GM12873 (cell line): Measurements from ENCODE around the gene SIGLEC7.

Experiments
- CTCF ChIP-seq: IDR thresholded peaks from 2 replicates; pipeline ENCODE4 v1.5.1; 2012; ENCODE audit warnings: low read depth, mild to moderate bottlenecking, moderate library complexity, low read length, control low read depth; ENCODE audit not compliant: insufficient read depth; ENCODE audit errors: missing control alignments

Gene SIGLEC7

DNA sequence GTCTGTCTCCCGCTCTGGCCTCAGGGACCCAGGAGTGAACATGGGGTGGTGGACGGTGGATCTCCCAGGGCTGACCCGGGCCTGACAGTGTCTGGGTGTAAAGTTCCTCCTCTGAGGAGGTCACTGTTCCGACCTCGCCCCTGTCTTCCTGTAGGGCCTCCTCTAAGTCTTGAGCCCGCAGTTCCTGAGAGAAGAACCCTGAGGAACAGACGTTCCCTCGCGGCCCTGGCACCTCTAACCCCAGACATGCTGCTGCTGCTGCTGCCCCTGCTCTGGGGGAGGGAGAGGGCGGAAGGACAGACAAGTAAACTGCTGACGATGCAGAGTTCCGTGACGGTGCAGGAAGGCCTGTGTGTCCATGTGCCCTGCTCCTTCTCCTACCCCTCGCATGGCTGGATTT is 17.4 kb upstream of the SIGLEC7 start, which contains the start of gene SIGLEC9:
Gene SIGLEC9 (plus strand): TSS at position 178 of the 400 bp plus-strand sequence. CDS start 69 bp downstream, at position 247.
- TF ChIP-seq CTCF: no peak

DNA sequence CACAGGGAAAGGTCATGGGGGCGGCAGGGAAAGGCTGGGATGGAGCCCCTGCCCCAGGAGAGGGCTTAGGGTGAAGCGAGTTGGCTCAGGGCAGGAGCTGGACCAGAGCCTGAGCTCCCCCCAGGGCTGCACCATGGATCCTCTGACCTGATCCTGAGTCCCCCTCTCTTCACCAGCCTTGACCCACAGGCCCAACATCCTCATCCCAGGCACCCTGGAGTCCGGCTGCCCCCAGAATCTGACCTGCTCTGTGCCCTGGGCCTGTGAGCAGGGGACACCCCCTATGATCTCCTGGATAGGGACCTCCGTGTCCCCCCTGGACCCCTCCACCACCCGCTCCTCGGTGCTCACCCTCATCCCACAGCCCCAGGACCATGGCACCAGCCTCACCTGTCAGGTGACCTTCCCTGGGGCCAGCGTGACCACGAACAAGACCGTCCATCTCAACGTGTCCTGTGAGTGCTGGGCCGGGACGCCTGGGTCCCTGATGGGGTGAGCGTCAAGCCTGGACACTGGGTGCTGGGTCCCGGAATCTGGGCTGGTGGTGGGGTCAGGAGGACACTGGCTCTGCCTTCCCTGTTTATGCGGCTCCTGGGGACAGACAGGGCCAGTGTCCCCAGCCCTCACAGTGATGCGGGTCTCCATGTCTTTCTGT is 16.6 kb upstream of the SIGLEC7 start:
- no peak for TF ChIP-seq CTCF

- TF ChIP-seq CTCF: no peak
Observed at GRCh38 chr19:51127032-51127431, 15.1 kb upstream of the SIGLEC7 start.

- TF ChIP-seq CTCF: no peak
Observed at GRCh38 chr19:51127755-51128154, 14.3 kb upstream of the SIGLEC7 start.

DNA sequence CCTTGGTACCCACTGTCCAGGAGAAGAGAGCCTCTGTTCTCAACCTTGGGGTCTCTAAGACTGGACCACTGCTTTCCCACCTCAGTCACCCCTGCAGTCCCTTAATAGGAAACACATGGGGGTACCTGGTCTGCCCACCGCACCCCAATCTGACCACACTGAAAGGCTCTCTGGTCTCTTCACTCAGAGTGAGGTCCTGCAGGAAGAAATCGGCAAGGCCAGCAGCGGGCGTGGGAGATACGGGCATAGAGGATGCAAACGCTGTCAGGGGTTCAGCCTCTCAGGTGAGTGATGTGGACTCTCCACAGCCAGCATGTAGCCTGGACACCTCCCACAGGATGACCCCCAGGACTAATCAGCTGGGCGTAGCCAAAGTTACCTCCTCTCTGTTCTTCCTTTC is 13.9 kb upstream of the SIGLEC7 start:
- TF ChIP-seq CTCF: no peak

DNA sequence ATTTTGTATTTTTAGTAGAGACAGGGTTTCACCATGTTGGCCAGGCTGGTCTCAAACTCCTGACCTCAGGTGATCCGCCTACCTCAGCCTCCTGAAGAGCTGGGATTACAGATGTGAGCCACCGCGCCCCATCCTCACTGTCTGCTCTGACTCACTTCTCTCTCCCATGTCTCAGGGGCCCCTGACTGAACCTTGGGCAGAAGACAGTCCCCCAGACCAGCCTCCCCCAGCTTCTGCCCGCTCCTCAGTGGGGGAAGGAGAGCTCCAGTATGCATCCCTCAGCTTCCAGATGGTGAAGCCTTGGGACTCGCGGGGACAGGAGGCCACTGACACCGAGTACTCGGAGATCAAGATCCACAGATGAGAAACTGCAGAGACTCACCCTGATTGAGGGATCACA is 12.4 kb upstream of the SIGLEC7 start:
- no peak for TF ChIP-seq CTCF

DNA sequence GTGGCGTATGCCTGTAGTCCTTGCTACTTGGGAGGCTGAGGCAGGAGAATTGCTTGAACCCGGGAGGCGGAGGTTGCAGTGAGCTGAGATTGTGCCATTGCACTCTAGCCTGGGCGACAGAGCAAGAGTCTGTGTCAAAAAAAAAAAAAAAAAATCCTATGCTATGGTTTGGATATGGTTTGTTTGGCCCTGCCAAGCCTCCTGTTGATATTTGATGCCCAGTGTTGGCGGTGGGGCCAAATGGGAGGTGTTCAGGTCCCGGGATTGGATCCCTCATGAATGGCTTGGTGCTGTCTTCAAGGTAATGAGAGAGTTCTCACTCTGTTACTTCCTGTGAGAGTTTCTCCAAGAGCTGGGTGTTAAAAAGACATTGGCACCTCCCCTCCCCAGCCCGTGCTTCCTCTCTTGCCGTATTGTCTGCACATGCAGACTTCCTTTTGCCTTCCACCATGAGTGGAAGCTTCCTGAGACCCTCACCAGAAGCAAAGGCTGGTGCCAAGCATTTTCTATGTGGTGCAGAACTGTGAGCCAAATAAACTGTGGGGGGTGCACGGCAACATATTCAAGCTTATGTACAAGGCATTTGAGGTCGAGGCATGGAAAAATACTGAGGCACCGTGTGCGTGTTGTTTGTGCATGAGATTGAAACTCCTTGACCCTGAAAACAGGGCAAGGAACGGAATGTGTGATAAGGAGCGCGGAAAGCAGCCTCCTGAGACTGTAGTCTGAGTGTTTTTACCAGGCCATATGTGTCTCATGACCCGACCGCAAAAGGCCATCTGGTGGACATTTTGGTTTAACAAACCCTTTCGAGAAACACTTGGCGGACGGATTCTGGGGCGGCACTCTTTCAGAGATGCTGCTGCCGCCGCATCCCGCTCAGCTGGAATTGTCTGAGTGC is 10.1 kb upstream of the SIGLEC7 start:
- TF ChIP-seq CTCF: peak; percentile 22
